Erythroblast (primary cell): ENCODE measurements around the gene DNPEP.

Source experiments
- GATA1 ChIP-seq: IDR thresholded peaks from 2 replicates; pipeline ENCODE4 v1.6.1; 2011; ENCODE audit warnings: low read depth, mild to moderate bottlenecking, control low read depth, low read length, moderate library complexity
- POLR2A ChIP-seq: IDR thresholded peaks from 2 replicates; pipeline ENCODE4 v1.6.1; 2011; ENCODE audit warnings: mild to moderate bottlenecking, low read length

DNA sequence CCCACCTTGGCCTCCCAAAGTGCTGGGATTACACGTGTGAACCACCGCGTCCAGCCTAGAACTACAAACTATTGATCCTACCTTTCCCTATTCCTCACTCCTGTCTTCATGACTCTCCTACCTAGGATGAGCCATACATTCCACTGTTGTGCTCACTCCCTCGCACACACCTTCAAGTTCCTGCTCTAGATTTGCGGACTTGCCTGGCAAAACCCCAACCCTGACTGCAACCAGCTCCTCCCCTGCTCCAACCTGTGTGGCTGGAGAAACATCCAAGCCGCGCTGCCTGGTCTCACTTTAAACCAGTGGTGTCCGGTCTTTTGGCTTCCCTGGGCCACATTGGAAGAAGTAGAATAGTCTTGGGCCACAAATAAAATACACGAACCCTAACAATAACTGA lies 5.0 kb upstream of the DNPEP start:
- TF ChIP-seq POLR2A (no peak), GATA1 (no peak)
